Stimulated activated CD8-positive, alpha-beta memory T cell treated with anti-CD3 and anti-CD28 coated beads, Interleukin-4, amount 100 ng/mL, for 24 hours (primary cell): Measurements from ENCODE around the gene MUC5AC.

Experiments used
- DNase-seq: peaks from one replicate; pipeline ENCODE4 v3.0.0-alpha.2; 2020; ENCODE audit warnings: low read depth

Gene MUC5AC

GRCh38 chr11:1197431-1197885 is 39.7 kb downstream of the MUC5AC start:
- DNase-seq: no peak

- no peak for DNase-seq
Observed at GRCh38 chr11:1197886-1198560, 40.3 kb downstream of the MUC5AC start.

DNA sequence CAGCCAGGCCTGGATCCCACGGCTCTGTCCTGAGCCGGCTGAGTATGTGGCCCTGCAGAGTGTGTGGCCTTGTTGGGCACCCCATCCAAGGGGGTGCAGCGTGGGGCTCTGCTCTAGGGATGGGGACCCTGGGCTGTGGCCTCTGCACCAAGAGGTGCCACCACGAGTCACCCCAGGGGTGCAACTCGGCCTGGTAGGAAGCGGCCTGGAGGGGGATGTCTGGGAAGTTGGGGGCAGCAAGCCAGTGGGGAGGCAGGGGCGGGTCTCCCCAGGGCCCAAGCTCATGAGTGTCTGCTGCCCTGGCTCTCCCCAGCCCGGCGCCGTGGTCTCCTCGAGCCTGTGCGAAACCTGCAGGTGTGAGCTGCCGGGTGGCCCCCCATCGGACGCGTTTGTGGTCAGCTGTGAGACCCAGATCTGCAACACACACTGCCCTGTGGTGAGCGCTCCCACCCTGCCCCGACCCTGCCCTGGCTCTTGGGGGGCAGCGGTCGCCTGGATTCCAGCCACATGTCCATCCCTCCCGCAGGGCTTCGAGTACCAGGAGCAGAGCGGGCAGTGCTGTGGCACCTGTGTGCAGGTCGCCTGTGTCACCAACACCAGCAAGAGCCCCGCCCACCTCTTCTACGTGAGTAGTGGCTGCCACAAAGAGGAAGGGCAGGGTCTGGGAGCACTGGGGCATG is 40.9 kb downstream of the MUC5AC start:
- DNase-seq: no peak

DNA sequence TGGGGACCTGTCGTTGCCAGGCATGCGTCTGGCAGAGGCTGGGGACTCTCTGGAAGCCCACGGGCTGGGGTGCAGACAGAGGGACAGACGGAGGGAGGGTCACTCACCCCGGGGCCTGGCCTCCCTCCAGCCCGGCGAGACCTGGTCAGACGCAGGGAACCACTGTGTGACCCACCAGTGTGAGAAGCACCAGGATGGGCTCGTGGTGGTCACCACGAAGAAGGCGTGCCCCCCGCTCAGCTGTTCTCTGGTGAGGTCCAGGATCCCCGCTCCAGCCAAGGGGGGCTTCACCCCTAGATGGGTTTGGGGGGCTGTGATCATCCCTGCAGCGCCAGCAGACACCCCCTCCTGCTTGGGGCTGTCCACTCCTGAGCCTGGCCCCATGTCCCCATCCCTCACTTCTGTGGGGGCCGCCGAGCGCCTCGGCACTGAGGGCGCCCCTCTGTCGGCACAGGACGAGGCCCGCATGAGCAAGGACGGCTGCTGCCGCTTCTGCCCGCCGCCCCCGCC is 41.5 kb downstream of the MUC5AC start:
- DNase-seq: no peak

- DNase-seq: no peak
Observed at GRCh38 chr11:1199751-1200610, 42.2 kb downstream of the MUC5AC start.

DNA sequence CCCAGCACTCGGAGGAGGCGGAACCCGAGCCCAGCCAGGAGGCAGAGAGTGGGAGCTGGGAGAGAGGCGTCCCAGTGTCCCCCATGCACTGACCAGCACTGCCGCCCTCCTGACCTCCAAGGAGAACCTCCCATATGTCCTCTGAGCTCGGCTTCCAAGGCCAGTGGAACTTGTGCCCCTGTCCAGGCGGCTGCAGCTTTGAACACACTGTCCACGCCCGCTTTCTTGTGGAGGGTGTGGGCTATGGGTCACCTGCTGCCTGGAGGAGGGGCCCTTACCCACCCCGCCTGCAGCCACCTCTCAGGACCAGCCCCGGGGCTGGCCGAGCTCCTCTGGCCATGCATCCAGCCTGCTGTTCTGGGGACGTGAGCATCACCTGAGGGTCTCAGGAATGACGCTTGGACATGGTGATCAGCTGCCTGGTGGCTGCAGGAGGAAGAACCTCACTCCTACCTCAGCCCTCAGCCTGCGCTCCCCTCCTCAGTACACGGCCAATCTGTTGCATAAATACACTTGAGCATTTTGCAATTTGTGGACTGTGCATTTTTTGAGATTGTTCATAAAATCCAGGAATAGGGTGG is 42.9 kb downstream of the MUC5AC start:
- DNase-seq: no peak

- no peak for DNase-seq
Observed at GRCh38 chr11:1201395-1202153, 43.8 kb downstream of the MUC5AC start.

DNA sequence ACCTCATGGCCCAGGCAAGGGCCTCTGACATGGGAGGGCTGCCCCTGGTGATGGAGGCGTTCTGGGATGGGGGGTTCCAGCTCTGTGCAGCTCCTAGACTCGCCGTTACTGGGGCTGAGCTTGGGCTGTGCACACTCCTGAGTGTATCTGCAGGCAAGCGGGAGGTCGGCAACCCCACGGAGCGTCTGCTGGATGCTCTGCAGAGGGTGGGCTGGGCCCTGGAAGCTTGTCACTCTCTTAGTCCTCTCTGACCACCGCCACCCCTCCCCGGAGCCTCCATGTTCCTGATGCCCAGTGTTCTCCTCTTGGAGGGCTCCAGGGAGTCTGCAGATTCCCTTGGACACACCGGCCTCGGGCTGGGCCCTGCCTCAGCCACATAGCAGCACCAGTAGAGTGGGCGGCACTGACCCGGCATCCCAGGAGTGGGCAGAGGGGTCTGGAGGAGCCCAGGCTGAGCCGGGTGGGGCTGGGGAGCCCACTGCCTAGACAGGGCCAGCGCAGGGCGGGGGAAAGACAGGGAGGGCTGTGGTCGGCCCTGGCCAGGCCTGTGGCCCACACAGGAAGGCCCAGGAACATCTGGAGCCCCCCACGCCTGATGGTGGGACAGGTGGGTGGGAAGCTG is 44.5 kb downstream of the MUC5AC start:
- no peak for DNase-seq

- peak; percentile 47 for DNase-seq
Observed at GRCh38 chr11:1202776-1203504, 45.2 kb downstream of the MUC5AC start.

- no peak for DNase-seq
Observed at GRCh38 chr11:1203505-1204271, 45.9 kb downstream of the MUC5AC start.

GRCh38 chr11:1204381-1205101 is 46.8 kb downstream of the MUC5AC start:
- DNase-seq: no peak

GRCh38 chr11:1205121-1205986 is 47.6 kb downstream of the MUC5AC start:
- no peak for DNase-seq

GRCh38 chr11:1205987-1206331 is 48.2 kb downstream of the MUC5AC start:
- DNase-seq: no peak

DNA sequence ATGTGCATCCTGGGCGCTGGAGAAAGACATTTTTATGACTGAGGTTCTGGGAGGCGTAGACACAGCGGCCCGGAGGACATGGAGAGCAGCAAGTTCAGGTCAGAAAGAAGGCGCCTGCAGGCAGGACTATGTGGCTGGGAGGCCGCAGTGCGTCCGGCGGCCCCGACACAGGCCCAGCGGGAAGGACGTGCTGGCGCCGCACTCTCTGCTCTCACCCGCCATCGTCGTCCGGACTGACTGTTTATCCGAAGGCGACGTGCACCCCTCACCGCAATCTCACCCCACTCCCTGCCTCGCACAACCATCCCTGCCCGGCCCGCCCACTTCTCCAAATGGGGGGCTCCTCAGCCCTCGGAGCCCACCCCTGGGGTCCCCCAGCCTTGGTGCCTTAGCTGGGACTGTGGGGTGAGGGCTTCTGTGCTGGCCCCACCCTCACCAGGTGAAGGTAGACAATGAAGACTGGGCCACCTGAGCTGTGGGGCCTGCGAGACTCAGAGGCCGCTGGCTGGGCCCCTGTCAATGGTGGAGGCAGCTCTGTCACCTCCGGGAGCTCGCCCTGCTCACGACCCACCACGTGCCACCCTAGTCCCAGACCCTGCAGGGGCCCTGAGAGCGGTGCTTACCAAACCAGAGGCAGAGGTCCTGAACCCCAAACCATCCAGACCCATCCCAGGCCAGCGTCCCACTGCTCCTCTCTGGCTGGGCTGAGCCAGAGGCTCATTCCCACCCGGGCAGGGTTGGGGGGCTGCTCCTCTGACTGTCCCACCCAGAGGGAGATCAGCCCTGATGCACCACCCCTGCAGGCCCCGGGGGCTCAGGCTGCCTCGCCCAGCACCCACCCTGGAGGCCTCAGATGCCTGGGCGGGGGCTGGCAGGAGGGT is 48.9 kb downstream of the MUC5AC start:
- DNase-seq: no peak

- no peak for DNase-seq
Observed at GRCh38 chr11:1207401-1208143, 49.8 kb downstream of the MUC5AC start.

DNA sequence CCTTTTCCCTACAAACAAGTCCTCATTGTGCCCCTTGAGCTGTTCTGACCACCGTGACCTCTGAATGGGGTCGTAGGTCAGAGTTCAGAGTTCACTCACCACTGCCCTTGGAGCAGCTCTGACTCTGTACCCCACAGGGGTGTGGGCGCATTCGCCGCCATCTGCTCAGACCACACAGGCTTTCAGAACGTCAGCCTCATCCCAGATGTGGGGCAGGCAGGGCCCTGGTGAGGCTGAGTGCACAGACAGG is 50.3 kb downstream of the MUC5AC start:
- DNase-seq: no peak
